ENCODE results near the gene SSH3. TPM values are rescaled to one million over a fixed set of nuclear protein-coding genes. Genes with fewer than 3 reads are reported as not detected.

Gene SSH3
- total RNA-seq, 1 donor from 2014 or later = 20.1 TPM

GRCh38 chr11:67304511-67305113 is 1.3 kb downstream of the SSH3 start:
- peaks cover 5% of the 10 kb centered on the region for H3K4me1 Mint-ChIP-seq (ENCODE audit: low read depth, unreplicated experiment)
- Histone ChIP-seq H3K9me3 (ENCODE audit: insufficient read depth, low read depth, low read length) (no peaks in the 10 kb centered on the region), H3K4me1 (ENCODE audit: insufficient read depth, low read length) (peaks cover 10% of the 10 kb centered on the region), H3K27ac (ENCODE audit: low read depth, low read length) (no peak overlapping the region), H3K27me3 (ENCODE audit: insufficient read depth, low read length) (no peaks in the 10 kb centered on the region), H3K36me3 (ENCODE audit: insufficient read depth, low read length) (no peaks in the 10 kb centered on the region), H2AFZ (ENCODE audit: low read depth, low read length) (no peak overlapping the region), H3K79me2 (ENCODE audit: insufficient read depth, low read length) (no peaks in the 10 kb centered on the region), H3K9ac (ENCODE audit: low read length) (peak overlapping the region; percentile 76), H4K20me1 (ENCODE audit: insufficient read depth, low read length) (peaks cover 16% of the 10 kb centered on the region), H3K4me3 (ENCODE audit: insufficient read depth, low read depth, low read length) (peak overlapping the region; percentile 72), H3K4me2 (ENCODE audit: low read length) (peak overlapping the region; percentile 93)
- DNase-seq (ENCODE audit: low read depth) (no peak), FAIRE-seq (no peak)
- H3K27me3 Mint-ChIP-seq (ENCODE audit: low read depth, unreplicated experiment) = peaks cover 2% of the 10 kb centered on the region
- H3K9me3 Mint-ChIP-seq (ENCODE audit: unreplicated experiment) = no peaks in the 10 kb centered on the region
- peaks cover 5% of the 10 kb centered on the region for H3K36me3 Mint-ChIP-seq (ENCODE audit: low read depth, unreplicated experiment)
- H3K4me3 Mint-ChIP-seq (ENCODE audit: unreplicated experiment) = peak overlapping the region; percentile 73
- TF ChIP-seq, protein P1, sequence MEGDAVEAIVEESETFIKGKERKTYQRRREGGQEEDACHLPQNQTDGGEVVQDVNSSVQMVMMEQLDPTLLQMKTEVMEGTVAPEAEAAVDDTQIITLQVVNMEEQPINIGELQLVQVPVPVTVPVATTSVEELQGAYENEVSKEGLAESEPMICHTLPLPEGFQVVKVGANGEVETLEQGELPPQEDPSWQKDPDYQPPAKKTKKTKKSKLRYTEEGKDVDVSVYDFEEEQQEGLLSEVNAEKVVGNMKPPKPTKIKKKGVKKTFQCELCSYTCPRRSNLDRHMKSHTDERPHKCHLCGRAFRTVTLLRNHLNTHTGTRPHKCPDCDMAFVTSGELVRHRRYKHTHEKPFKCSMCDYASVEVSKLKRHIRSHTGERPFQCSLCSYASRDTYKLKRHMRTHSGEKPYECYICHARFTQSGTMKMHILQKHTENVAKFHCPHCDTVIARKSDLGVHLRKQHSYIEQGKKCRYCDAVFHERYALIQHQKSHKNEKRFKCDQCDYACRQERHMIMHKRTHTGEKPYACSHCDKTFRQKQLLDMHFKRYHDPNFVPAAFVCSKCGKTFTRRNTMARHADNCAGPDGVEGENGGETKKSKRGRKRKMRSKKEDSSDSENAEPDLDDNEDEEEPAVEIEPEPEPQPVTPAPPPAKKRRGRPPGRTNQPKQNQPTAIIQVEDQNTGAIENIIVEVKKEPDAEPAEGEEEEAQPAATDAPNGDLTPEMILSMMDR (IDR thresholded peaks at IDR 0.05; ENCODE audit: insufficient read depth, low read depth, low read length) = no peak
- no peak for TF ChIP-seq EZH2 (IDR thresholded peaks at IDR 0.05; ENCODE audit: insufficient read depth, low read length)
- H3K27ac Mint-ChIP-seq (ENCODE audit: unreplicated experiment) = no peak overlapping the region

DNA sequence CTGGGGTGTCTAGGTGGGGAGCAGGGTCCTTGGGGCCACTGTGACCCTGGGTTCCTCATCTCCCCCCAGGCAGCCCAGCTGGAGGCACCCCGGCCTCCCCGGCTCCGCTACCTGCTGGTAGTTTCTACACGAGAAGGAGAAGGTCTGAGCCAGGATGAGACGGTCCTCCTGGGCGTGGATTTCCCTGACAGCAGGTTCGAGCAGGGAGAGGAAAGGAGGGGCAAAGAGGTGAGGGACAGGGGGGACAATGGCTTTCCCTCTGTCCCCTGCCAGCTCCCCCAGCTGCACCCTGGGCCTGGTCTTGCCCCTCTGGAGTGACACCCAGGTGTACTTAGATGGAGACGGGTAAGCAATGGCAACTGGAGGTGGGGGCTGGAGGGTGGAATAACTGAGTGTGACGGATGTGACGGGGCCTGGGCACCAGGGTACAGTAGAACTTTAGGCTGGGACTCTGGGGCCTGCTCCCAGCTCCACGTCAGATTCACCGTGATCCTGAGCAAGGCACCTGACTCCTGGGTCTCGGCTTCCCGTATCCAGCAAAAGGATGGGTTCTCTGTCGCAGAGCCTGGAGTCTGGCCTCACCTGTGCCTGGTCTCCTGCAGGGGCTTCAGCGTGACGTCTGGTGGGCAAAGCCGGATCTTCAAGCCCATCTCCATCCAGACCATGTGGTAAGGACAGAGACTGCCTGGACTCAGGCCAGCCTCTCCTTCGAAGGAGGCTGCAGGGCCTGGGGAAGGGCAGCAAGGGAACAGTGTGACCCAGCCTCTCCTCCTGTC is 3.6 kb downstream of the SSH3 start:
- peaks cover 7% of the 10 kb centered on the region for H4K20me1 ChIP-seq (ENCODE audit: insufficient read depth, low read length)
- peaks cover 2% of the 10 kb centered on the region for H3K27me3 Mint-ChIP-seq (ENCODE audit: low read depth, unreplicated experiment)
- H3K27ac ChIP-seq (ENCODE audit: low read depth, low read length) = no peak overlapping the region
- H2AFZ ChIP-seq (ENCODE audit: low read depth, low read length) = no peak overlapping the region
- no peaks in the 10 kb centered on the region for H3K9me3 Mint-ChIP-seq (ENCODE audit: unreplicated experiment)
- H3K9ac ChIP-seq (ENCODE audit: low read length) = no peak overlapping the region
- no peak overlapping the region for H3K4me2 ChIP-seq (ENCODE audit: low read length)
- DNase-seq (ENCODE audit: low read depth) = no peak
- H3K4me3 ChIP-seq (ENCODE audit: insufficient read depth, low read depth, low read length) = no peak overlapping the region
- H3K36me3 Mint-ChIP-seq (ENCODE audit: low read depth, unreplicated experiment) = peaks cover 5% of the 10 kb centered on the region
- no peaks in the 10 kb centered on the region for H3K36me3 ChIP-seq (ENCODE audit: insufficient read depth, low read length)
- H3K4me1 Mint-ChIP-seq (ENCODE audit: low read depth, unreplicated experiment) = peaks cover 5% of the 10 kb centered on the region
- H3K79me2 ChIP-seq (ENCODE audit: insufficient read depth, low read length) = no peaks in the 10 kb centered on the region
- peaks cover 10% of the 10 kb centered on the region for H3K4me1 ChIP-seq (ENCODE audit: insufficient read depth, low read length)
- H3K27ac Mint-ChIP-seq (ENCODE audit: unreplicated experiment) = no peak overlapping the region
- H3K27me3 ChIP-seq (ENCODE audit: insufficient read depth, low read length) = no peaks in the 10 kb centered on the region
- no peaks in the 10 kb centered on the region for H3K9me3 ChIP-seq (ENCODE audit: insufficient read depth, low read depth, low read length)
- no peak for TF ChIP-seq EZH2 (IDR thresholded peaks at IDR 0.05; ENCODE audit: insufficient read depth, low read length)
- TF ChIP-seq, protein P1 (IDR thresholded peaks at IDR 0.05; ENCODE audit: insufficient read depth, low read depth, low read length) = no peak
- H3K4me3 Mint-ChIP-seq (ENCODE audit: unreplicated experiment) = no peak overlapping the region
- no peak for FAIRE-seq
